Transverse colon (tissue), 3 donors: ENCODE measurements around the gene RICTOR.

Experiments used
- EP300 ChIP-seq: sonication (generic); formaldehyde crosslinking; IDR thresholded peaks from one replicate; pipeline ENCODE4 v1.6.1; 2017; ENCODE audit warnings: antibody characterized with exemption, low read depth
- POLR2A ChIP-seq: fragments of 450-650 bp; IDR thresholded peaks from one replicate; pipeline ENCODE4 v1.6.1; 2016; ENCODE audit warnings: antibody characterized with exemption, mild to moderate bottlenecking, moderate library complexity
- TF ChIP-seq, protein P1 (sequence below), 5 experiments: fragments of 200-600 bp in 3 of 5; fragments of 450-650 bp in 2 of 5; sonication (generic) in 3 of 5; IDR thresholded peaks; 1 replicate in 2 of 5; 2 replicates in 3 of 5; pipeline ENCODE4 v1.5.1; 2016 to 2017; ENCODE audit warnings: antibody characterized with exemption in 5 of 5, inconsistent platforms in 3 of 5, mild to moderate bottlenecking in 2 of 5, moderate library complexity in 1 of 5

DNA sequence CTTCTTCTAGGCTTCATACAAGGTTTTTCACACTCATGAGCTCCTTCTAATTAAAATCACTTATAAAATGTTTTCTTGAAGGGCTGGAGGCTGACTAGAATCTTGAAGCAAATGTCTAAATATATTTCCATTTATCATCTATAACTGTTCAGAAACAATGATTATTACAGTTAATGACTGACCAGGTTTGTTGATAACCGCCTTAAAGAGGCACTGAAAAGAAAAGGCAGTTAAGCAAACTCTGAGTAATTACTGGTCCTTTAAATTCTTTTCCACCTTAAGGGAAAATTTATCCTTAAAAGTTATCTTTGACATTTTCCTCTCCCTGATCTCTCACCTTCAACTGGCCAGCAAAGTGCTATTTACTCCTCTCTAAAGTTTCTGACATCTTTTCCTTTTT is 43.2 kb downstream of the RICTOR start:
- TF ChIP-seq POLR2A (no peak), EP300 (no peak)
- TF ChIP-seq, protein P1, sequence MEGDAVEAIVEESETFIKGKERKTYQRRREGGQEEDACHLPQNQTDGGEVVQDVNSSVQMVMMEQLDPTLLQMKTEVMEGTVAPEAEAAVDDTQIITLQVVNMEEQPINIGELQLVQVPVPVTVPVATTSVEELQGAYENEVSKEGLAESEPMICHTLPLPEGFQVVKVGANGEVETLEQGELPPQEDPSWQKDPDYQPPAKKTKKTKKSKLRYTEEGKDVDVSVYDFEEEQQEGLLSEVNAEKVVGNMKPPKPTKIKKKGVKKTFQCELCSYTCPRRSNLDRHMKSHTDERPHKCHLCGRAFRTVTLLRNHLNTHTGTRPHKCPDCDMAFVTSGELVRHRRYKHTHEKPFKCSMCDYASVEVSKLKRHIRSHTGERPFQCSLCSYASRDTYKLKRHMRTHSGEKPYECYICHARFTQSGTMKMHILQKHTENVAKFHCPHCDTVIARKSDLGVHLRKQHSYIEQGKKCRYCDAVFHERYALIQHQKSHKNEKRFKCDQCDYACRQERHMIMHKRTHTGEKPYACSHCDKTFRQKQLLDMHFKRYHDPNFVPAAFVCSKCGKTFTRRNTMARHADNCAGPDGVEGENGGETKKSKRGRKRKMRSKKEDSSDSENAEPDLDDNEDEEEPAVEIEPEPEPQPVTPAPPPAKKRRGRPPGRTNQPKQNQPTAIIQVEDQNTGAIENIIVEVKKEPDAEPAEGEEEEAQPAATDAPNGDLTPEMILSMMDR (IDR thresholded peaks at IDR 0.05): no peak
